GM12878 (cell line): Measurements from ENCODE around the gene FAM200B. TPM values are rescaled to one million over a fixed set of nuclear protein-coding genes. Genes with fewer than 3 reads are reported as not detected.
A peak's percentile ranks its signal among the peaks of the same experiment; 100 is the strongest.

ENCODE experiments used
- ATAC-seq: fragments of 200-7000 bp; cut with Tn5 transposase; 3 replicates; pipeline ENCODE4 v1.9.1; 2020; ENCODE audit warnings: mild to moderate bottlenecking, moderate library complexity
- BruUV-seq: library from RNA; stranded (reverse); fragments of 400-500 nt; replicated peaks from 2 replicates; lab custom pipeline; 2021; lab: Mats Ljungman, UMichigan
- CTCF ChIA-PET: fragments of 300-600 bp; sonication (Branson Sonifier 250); formaldehyde crosslinking; extraction: SDS; loops from one replicate; lab custom pipeline; 2021; ENCODE audit warnings: inconsistent platforms; lab: Yijun Ruan, JAX
- POLR2A ChIA-PET: fragments of 350-600 bp; formaldehyde crosslinking; extraction: SDS; loops from one replicate; lab custom pipeline; 2021; ENCODE audit warnings: inconsistent platforms; lab: Charles Lee
- RAD21 ChIA-PET: fragments of 300-600 bp; sonication (Branson Sonifier 250); formaldehyde crosslinking; loops from one replicate; lab custom pipeline; 2023; ENCODE audit warnings: antibody characterized with exemption; ENCODE audit not compliant: unreplicated experiment; lab: Charles Lee
- SMC1A ChIA-PET: fragments of 300-600 bp; sonication (Branson Sonifier 250); formaldehyde crosslinking; loops from one replicate; lab custom pipeline; 2023; ENCODE audit not compliant: unreplicated experiment, uncharacterized antibody; lab: Charles Lee
- DNase-seq: peaks from one replicate; pipeline ENCODE4 v3.0.0-alpha.2; 2011; ENCODE audit warnings: low read depth, low spot score
- FAIRE-seq: peaks from 3 replicates; lab custom pipeline; 2011; peaks lifted over from hg19 to GRCh38; lab: Jason Lieb, UNC
- H2AFZ ChIP-seq: 2 replicates; pipeline ENCODE4 v1.6.0; 2011; ENCODE audit warnings: low read depth, low read length, control low read depth; ENCODE audit not compliant: control insufficient read depth
- H3K27ac ChIP-seq: 2 replicates; pipeline ENCODE4 v1.5.1; 2011; ENCODE audit warnings: control low read depth; ENCODE audit not compliant: control insufficient read depth, insufficient read depth
- H3K27me3 ChIP-seq, 2 experiments: replicated peaks in 1 of 2; 2 replicates each; pipeline versions ENCODE4 v1.6.0 to v1.6.1; 2011; ENCODE audit warnings: low read length in 1 of 2; ENCODE audit not compliant: control insufficient read depth in 2 of 2, insufficient read depth in 2 of 2
- H3K36me3 ChIP-seq, 2 experiments: 2 replicates each; pipeline ENCODE4 v1.5.1; 2011; ENCODE audit warnings: low read length in 1 of 2; ENCODE audit not compliant: control insufficient read depth in 2 of 2, insufficient read depth in 2 of 2
- H3K4me1 ChIP-seq: 2 replicates; pipeline ENCODE4 v1.6.1; 2011; ENCODE audit warnings: mild to moderate bottlenecking, low read length, moderate library complexity, mixed read lengths; ENCODE audit not compliant: control insufficient read depth, insufficient read depth
- H3K4me2 ChIP-seq: 2 replicates; pipeline ENCODE4 v1.6.0; 2011; ENCODE audit warnings: control low read depth; ENCODE audit not compliant: control insufficient read depth, insufficient read depth
- H3K4me3 ChIP-seq: fragments of 200-600 bp; sonication (generic); 2 replicates; pipeline ENCODE4 v1.5.1; 2016
- H3K79me2 ChIP-seq: 2 replicates; pipeline ENCODE4 v1.6.0; 2011; ENCODE audit warnings: low read length; ENCODE audit not compliant: control insufficient read depth, insufficient read depth
- H3K9ac ChIP-seq: 2 replicates; pipeline ENCODE4 v1.8.0; 2011; ENCODE audit warnings: low read length, control low read depth, mixed read lengths; ENCODE audit not compliant: control insufficient read depth, insufficient read depth
- H3K9me3 ChIP-seq: replicated peaks from 3 replicates; pipeline ENCODE4 v1.5.1; 2011; ENCODE audit warnings: mild to moderate bottlenecking, low read length; ENCODE audit not compliant: control insufficient read depth, insufficient read depth
- H4K20me1 ChIP-seq: 2 replicates; pipeline ENCODE4 v1.6.0; 2011; ENCODE audit not compliant: control insufficient read depth, insufficient read depth
- BMI1 ChIP-seq: fragments of 450-650 bp; IDR thresholded peaks from 2 replicates; pipeline ENCODE4 v1.6.1; 2016; ENCODE audit warnings: mild to moderate bottlenecking, moderate library complexity, borderline replicate concordance
- KDM1A ChIP-seq: fragments of 200-600 bp; sonication (generic); IDR thresholded peaks from 2 replicates; pipeline ENCODE4 v1.6.1; 2016; ENCODE audit warnings: borderline replicate concordance
- MXI1 ChIP-seq: fragments of 150-350 bp; IDR thresholded peaks from 2 replicates; pipeline ENCODE4 v1.6.1; 2011; ENCODE audit warnings: low read depth, mild to moderate bottlenecking, inconsistent platforms, low read length, improper control_type of control experiment
- NFXL1 ChIP-seq: fragments of 450-650 bp; IDR thresholded peaks from 2 replicates; pipeline ENCODE4 v1.6.1; 2017; ENCODE audit warnings: antibody characterized with exemption, mild to moderate bottlenecking, borderline replicate concordance
- PKNOX1 ChIP-seq: fragments of 450-650 bp; IDR thresholded peaks from 2 replicates; pipeline ENCODE4 v1.6.1; 2016; ENCODE audit warnings: mild to moderate bottlenecking
- POLR2A ChIP-seq: IDR thresholded peaks from 2 replicates; pipeline ENCODE4 v1.6.1; 2011; ENCODE audit warnings: low read depth, mild to moderate bottlenecking, low read length
- RAD21 ChIP-seq: IDR thresholded peaks from 2 replicates; pipeline ENCODE4 v1.6.1; 2011; ENCODE audit warnings: mild to moderate bottlenecking, low read depth, low read length, moderate library complexity; ENCODE audit not compliant: insufficient read depth
- RUNX3 ChIP-seq: IDR thresholded peaks from 2 replicates; pipeline ENCODE4 v1.6.1; 2012; ENCODE audit warnings: low read length, inconsistent platforms
- SMC3 ChIP-seq: IDR thresholded peaks from 2 replicates; pipeline ENCODE4 v1.6.1; 2011; ENCODE audit warnings: low read length, improper control_type of control experiment, borderline replicate concordance
- TCF7 ChIP-seq: IDR thresholded peaks from 2 replicates; pipeline ENCODE4 v1.6.1; 2014; ENCODE audit warnings: antibody characterized with exemption, borderline replicate concordance
- WRNIP1 ChIP-seq: IDR thresholded peaks from 2 replicates; pipeline ENCODE4 v1.6.1; 2011; ENCODE audit warnings: low read depth, low read length, improper control_type of control experiment, borderline replicate concordance
- YY1 ChIP-seq: IDR thresholded peaks from 2 replicates; pipeline ENCODE4 v1.6.1; 2011; ENCODE audit warnings: low read depth, mild to moderate bottlenecking, low read length
- ZNF207 ChIP-seq: fragments of 450-650 bp; IDR thresholded peaks from 2 replicates; pipeline ENCODE4 v1.6.1; 2014; ENCODE audit warnings: antibody characterized with exemption, mild to moderate bottlenecking, borderline replicate concordance
- WGBS: methylation state at CpG from one replicate; pipeline ENCODE4 v1.1.6; 2016; ENCODE audit warnings: low lambda C conversion rate; ENCODE audit not compliant: insufficient replicate concordance, insufficient coverage; ENCODE audit errors: missing lambda C conversion rate; 5-methylcytosine and 5-hydroxymethylcytosine counted together
- in situ Hi-C: fragments of 300-500 bp; cut with MboI; formaldehyde crosslinking; loops from 9 replicates; pipeline ENCODE4 v1.14.3; 2018; ENCODE audit warnings: mixed read lengths
- intact Hi-C: fragments of 100-400 bp; cut with micrococcal nuclease; formaldehyde crosslinking; loops from one replicate; pipeline ENCODE4 v1.14.2; 2022; ENCODE audit not compliant: unreplicated experiment
- polyA plus RNA-seq, 11 experiments: library from polyadenylated mRNA; depleted of rRNA in 4 of 11; unstranded in 6 of 11; stranded (reverse) in 5 of 11; fragments of >200 nt; fragmentation: Nextera tagmentation in 4 of 11; fragmentation: Illumina TruSeq in 1 of 11; extraction: Ambion mirVana in 4 of 11; extraction: Trizol in 1 of 11; gene quantifications; 1 replicate in 1 of 11; 2 replicates in 10 of 11; pipeline versions ENCODE4 v1.2.1 to v1.2.3, GENCODE V29; 2011 to 2016; ENCODE audit warnings: inconsistent platforms in 2 of 11, missing spikeins in 2 of 11, low read depth in 1 of 11
- total RNA-seq, 4 experiments: library from RNA; depleted of rRNA in 3 of 4; stranded (reverse); fragments of >200 nt in 3 of 4; fragmentation: Illumina TruSeq in 1 of 4; extraction: Trizol in 1 of 4; gene quantifications; 2 replicates each; pipeline versions ENCODE4 v1.2.1 to v1.2.3, GENCODE V29; 2013 to 2021
- TF ChIP-seq, protein P1 (sequence below): IDR thresholded peaks from 2 replicates; pipeline ENCODE4 v1.6.1; 2012; ENCODE audit warnings: low read depth, low read length, improper control_type of control experiment
- TF ChIP-seq, protein P2 (sequence below), 3 experiments: IDR thresholded peaks in 2 of 3; conservative IDR thresholded peaks in 1 of 3; 2 replicates each; pipeline ENCODE4 v1.5.1; 2011; ENCODE audit warnings: low read depth in 3 of 3, low read length in 3 of 3, mild to moderate bottlenecking in 3 of 3, control low read depth in 2 of 3, moderate library complexity in 2 of 3, inconsistent platforms in 1 of 3, mixed read lengths in 1 of 3; ENCODE audit not compliant: control insufficient read depth in 2 of 3, insufficient read depth in 1 of 3; ENCODE audit errors: extremely low read depth in 1 of 3

Gene FAM200B
- total and polyA plus RNA-seq, 10 of the 15 experiments (the other 5 are each of a cell fraction or from before 2014, with no cell fraction given) = 13.8 to 48.5 (median 25.5) TPM

DNA sequence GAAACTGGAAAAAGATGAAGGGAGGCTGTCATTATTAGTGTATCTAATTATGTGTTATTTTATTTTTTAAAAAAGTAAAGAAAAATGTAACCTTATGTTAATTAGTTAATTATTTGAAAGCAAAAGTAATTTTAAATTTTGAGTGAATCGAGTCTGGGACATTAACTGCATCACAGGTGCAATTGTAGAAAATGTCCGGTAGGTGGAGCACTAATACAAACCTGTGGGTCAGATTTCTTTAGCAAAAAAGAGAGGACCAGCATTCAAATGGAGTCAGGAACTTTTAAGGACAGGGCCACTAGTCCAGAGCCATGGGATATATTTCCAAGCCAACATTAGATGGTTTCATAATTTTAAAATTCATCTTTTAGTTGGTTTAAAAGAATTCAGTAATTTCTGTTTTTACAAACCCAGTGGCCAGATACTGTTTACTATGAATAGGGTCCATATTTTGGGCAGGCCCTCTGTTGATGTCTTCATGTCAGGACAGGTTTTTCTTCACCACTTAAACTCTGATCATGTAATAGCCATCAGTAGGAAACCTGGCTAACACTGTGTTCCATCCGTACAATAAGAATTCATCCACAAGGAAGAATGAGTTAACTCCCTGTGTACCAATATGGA lies 48.4 kb downstream of the FAM200B start:
- in situ Hi-C loops = loop anchor here (5.0 kb wide), 1 partner anchor 222 kb away; no protein-coding TSS in a partner anchor
- no peaks in the 10 kb centered on the region; the same call in 2 of the 3 replicates for H3K9me3 ChIP-seq
- no peaks in the 10 kb centered on the region for H3K4me1 ChIP-seq
- CTCF ChIA-PET = interaction anchor here (1.0 to 6.2 kb wide), 17 partner anchors 11 to 271 kb away, joined by 3 to 52 read pairs (median 4); no protein-coding TSS in a partner anchor
- no peak overlapping the region for H3K27ac ChIP-seq
- no peak overlapping the region for H3K4me3 ChIP-seq
- H3K9ac ChIP-seq = no peak overlapping the region
- POLR2A ChIA-PET = interaction anchor here (0.5 kb wide), 1 partner anchor 151 kb away, joined by 5 read pairs; no protein-coding TSS in a partner anchor
- ATAC-seq (peak; percentile 84), DNase-seq (peak; percentile 2), FAIRE-seq (peak; percentile 35)
- intact Hi-C loops = loop anchor here (1.0 to 2.0 kb wide), 6 partner anchors 48 to 271 kb away; partner anchors contain the start of gene CD38
- BruUV-seq = no TSS peak
- H3K27me3 ChIP-seq = no peaks in the 10 kb centered on the region; a peak in 1 of 4 replicates
- H2AFZ ChIP-seq = no peak overlapping the region
- no peaks in the 10 kb centered on the region for H3K36me3 ChIP-seq
- no peaks in the 10 kb centered on the region for H4K20me1 ChIP-seq
- no peak overlapping the region for H3K4me2 ChIP-seq
- RAD21 ChIA-PET = interaction anchor here (1.2 to 6.8 kb wide), 5 partner anchors 45 to 226 kb away, joined by 3 to 39 read pairs (median 13); no protein-coding TSS in a partner anchor
- WGBS = 34% methylated on average over 3 of the region's 3 CpGs
- H3K79me2 ChIP-seq = no peaks in the 10 kb centered on the region
- SMC1A ChIA-PET = interaction anchor here (0.7 to 7.2 kb wide), 12 partner anchors 13 to 271 kb away, joined by 3 to 47 read pairs (median 6); no protein-coding TSS in a partner anchor
- TF ChIP-seq MXI1 = no peak
- TF ChIP-seq, protein P1, sequence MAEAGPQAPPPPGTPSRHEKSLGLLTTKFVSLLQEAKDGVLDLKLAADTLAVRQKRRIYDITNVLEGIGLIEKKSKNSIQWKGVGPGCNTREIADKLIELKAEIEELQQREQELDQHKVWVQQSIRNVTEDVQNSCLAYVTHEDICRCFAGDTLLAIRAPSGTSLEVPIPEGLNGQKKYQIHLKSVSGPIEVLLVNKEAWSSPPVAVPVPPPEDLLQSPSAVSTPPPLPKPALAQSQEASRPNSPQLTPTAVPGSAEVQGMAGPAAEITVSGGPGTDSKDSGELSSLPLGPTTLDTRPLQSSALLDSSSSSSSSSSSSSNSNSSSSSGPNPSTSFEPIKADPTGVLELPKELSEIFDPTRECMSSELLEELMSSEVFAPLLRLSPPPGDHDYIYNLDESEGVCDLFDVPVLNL = no peak
- TF ChIP-seq, protein P2, sequence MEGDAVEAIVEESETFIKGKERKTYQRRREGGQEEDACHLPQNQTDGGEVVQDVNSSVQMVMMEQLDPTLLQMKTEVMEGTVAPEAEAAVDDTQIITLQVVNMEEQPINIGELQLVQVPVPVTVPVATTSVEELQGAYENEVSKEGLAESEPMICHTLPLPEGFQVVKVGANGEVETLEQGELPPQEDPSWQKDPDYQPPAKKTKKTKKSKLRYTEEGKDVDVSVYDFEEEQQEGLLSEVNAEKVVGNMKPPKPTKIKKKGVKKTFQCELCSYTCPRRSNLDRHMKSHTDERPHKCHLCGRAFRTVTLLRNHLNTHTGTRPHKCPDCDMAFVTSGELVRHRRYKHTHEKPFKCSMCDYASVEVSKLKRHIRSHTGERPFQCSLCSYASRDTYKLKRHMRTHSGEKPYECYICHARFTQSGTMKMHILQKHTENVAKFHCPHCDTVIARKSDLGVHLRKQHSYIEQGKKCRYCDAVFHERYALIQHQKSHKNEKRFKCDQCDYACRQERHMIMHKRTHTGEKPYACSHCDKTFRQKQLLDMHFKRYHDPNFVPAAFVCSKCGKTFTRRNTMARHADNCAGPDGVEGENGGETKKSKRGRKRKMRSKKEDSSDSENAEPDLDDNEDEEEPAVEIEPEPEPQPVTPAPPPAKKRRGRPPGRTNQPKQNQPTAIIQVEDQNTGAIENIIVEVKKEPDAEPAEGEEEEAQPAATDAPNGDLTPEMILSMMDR (IDR thresholded peaks at IDR 0.05 in 2 of 3, conservative IDR thresholded peaks at IDR 0.05 in 1 of 3; ENCODE audit: control insufficient read depth in 2 of 3, extremely low read depth in 1 of 3, insufficient read depth in 1 of 3, low read depth in 3 of 3, low read length in 3 of 3) = peak; percentile 69 to 77 (median 74)
- no peak for TF ChIP-seq TCF7
- TF ChIP-seq YY1 = 0 out of 2 replicates have a peak, but pooled peaks have one; percentile 16
- no peak for TF ChIP-seq BMI1
- TF ChIP-seq KDM1A = no peak
- no peak for TF ChIP-seq RUNX3
- no peak for TF ChIP-seq NFXL1
- TF ChIP-seq SMC3 = peak; percentile 88
- no peak for TF ChIP-seq PKNOX1
- TF ChIP-seq RAD21 = peak; percentile 92
- no peak for TF ChIP-seq POLR2A
- TF ChIP-seq WRNIP1 = no peak
- TF ChIP-seq ZNF207 = no peak
